ENCODE results near the gene BANF2. TPM values are rescaled to one million over a fixed set of nuclear protein-coding genes. Genes with fewer than 3 reads are reported as not detected.

The BANF2 gene
- polyA plus RNA-seq, 1 of the 3 experiments (the other 2 are of a cell fraction), result not detected

DNA sequence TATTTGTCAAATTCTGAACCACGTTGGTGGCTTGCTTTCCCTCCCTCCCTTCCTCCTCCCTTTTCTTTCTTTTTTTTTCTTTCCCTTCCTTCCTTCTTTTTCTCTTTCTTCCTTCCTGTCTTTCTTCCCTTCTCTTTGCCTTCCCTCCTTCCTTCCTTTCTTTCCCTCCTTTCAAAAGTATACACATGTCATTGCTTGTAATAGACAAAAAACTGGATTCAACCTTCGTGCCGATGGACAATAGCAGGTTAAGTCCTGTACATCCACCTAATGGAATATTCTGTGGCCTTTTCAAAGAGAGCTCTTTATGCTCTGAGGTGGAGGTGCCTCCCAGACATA is 72.2 kb downstream of the BANF2 start:
- 44% methylated on average over 3 of the region's 3 CpGs for WGBS (ENCODE audit: low lambda C conversion rate)
- CTCF ChIA-PET, result interaction anchor here (0.6 to 1.2 kb wide), 2 partner anchors 14 to 174 kb away, joined by 3 read pairs; no protein-coding TSS in a partner anchor

DNA sequence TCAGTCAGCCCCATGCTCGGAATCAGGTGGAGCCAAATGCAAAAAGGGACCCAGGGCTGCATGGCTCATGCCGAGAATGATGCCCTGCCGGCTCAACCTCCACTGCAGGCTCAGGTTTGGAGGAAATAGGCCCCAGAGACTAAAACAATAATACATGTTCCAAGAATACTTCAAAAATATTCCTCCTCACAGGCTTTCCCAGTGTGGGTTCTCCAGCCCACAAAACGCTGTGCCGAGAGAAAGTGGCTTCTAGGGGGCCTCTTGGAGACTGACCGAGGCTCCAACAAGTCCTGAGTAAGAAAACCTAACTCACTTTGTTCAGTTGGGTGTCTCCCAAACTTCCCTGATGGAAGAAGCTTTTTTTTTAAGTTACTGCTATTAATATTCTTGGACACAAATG is 73.9 kb downstream of the BANF2 start:
- H3K9me3 ChIP-seq, result no peaks in the 10 kb centered on the region
- no peak for DNase-seq
- no peak overlapping the region for H3K27ac ChIP-seq (ENCODE audit: low read depth in 2 of 2, low read length in 1 of 2)
- no peaks in the 10 kb centered on the region for H3K79me2 ChIP-seq (ENCODE audit: insufficient read depth)
- CTCF ChIA-PET, result no interaction called here
- TF ChIP-seq MXI1 (IDR thresholded peaks at IDR 0.05; ENCODE audit: low read depth, low read length) (no peak), EZH2phosphoT487 (IDR thresholded peaks at IDR 0.05; ENCODE audit: borderline replicate concordance, low read depth) (no peak), YY1 (IDR thresholded peaks at IDR 0.05; ENCODE audit: low read depth) (no peak), NRF1 (IDR thresholded peaks at IDR 0.05; ENCODE audit: low read depth, low read length) (no peak), FOXJ3 (CRISPR knock-in tag; IDR thresholded peaks at IDR 0.05) (no peak), EP300 (IDR thresholded peaks at IDR 0.05; ENCODE audit: borderline replicate concordance in 1 of 2, low read depth in 1 of 2, low read length in 1 of 2) (no peak), CHD2 (IDR thresholded peaks at IDR 0.05; ENCODE audit: low read length, partially characterized antibody) (no peak), TEAD4 (IDR thresholded peaks at IDR 0.05; ENCODE audit: borderline replicate concordance, insufficient read depth) (no peak), FOSL2 (IDR thresholded peaks at IDR 0.05; ENCODE audit: borderline replicate concordance, low read depth) (no peak), RCOR1 (IDR thresholded peaks at IDR 0.05; ENCODE audit: low read length) (no peak), RAD21 (IDR thresholded peaks at IDR 0.05; ENCODE audit: low read length) (no peak), SMC3 (IDR thresholded peaks at IDR 0.05; ENCODE audit: low read depth, low read length) (no peak), NFIC (IDR thresholded peaks at IDR 0.05; ENCODE audit: borderline replicate concordance) (no peak), GATA2 (CRISPR knock-in tag; IDR thresholded peaks at IDR 0.05) (no peak)
- TF ChIP-seq, protein P1, sequence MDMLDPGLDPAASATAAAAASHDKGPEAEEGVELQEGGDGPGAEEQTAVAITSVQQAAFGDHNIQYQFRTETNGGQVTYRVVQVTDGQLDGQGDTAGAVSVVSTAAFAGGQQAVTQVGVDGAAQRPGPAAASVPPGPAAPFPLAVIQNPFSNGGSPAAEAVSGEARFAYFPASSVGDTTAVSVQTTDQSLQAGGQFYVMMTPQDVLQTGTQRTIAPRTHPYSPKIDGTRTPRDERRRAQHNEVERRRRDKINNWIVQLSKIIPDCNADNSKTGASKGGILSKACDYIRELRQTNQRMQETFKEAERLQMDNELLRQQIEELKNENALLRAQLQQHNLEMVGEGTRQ (IDR thresholded peaks at IDR 0.05; ENCODE audit: borderline replicate concordance, low read depth, low read length), result no peak
- TF ChIP-seq, protein P2, sequence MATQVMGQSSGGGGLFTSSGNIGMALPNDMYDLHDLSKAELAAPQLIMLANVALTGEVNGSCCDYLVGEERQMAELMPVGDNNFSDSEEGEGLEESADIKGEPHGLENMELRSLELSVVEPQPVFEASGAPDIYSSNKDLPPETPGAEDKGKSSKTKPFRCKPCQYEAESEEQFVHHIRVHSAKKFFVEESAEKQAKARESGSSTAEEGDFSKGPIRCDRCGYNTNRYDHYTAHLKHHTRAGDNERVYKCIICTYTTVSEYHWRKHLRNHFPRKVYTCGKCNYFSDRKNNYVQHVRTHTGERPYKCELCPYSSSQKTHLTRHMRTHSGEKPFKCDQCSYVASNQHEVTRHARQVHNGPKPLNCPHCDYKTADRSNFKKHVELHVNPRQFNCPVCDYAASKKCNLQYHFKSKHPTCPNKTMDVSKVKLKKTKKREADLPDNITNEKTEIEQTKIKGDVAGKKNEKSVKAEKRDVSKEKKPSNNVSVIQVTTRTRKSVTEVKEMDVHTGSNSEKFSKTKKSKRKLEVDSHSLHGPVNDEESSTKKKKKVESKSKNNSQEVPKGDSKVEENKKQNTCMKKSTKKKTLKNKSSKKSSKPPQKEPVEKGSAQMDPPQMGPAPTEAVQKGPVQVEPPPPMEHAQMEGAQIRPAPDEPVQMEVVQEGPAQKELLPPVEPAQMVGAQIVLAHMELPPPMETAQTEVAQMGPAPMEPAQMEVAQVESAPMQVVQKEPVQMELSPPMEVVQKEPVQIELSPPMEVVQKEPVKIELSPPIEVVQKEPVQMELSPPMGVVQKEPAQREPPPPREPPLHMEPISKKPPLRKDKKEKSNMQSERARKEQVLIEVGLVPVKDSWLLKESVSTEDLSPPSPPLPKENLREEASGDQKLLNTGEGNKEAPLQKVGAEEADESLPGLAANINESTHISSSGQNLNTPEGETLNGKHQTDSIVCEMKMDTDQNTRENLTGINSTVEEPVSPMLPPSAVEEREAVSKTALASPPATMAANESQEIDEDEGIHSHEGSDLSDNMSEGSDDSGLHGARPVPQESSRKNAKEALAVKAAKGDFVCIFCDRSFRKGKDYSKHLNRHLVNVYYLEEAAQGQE (IDR thresholded peaks at IDR 0.05; ENCODE audit: low read depth, low read length), result no peak
- TF ChIP-seq, protein P3, sequence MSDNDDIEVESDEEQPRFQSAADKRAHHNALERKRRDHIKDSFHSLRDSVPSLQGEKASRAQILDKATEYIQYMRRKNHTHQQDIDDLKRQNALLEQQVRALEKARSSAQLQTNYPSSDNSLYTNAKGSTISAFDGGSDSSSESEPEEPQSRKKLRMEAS (IDR thresholded peaks at IDR 0.05; ENCODE audit: low read depth), result no peak
- TF ChIP-seq, protein P4, sequence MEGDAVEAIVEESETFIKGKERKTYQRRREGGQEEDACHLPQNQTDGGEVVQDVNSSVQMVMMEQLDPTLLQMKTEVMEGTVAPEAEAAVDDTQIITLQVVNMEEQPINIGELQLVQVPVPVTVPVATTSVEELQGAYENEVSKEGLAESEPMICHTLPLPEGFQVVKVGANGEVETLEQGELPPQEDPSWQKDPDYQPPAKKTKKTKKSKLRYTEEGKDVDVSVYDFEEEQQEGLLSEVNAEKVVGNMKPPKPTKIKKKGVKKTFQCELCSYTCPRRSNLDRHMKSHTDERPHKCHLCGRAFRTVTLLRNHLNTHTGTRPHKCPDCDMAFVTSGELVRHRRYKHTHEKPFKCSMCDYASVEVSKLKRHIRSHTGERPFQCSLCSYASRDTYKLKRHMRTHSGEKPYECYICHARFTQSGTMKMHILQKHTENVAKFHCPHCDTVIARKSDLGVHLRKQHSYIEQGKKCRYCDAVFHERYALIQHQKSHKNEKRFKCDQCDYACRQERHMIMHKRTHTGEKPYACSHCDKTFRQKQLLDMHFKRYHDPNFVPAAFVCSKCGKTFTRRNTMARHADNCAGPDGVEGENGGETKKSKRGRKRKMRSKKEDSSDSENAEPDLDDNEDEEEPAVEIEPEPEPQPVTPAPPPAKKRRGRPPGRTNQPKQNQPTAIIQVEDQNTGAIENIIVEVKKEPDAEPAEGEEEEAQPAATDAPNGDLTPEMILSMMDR (IDR thresholded peaks at IDR 0.05), result no peak
- H3K9me2 ChIP-seq, result no peaks in the 10 kb centered on the region
- peaks cover 6% of the 10 kb centered on the region; the same call in 1 of the 2 replicates for H3K27me3 ChIP-seq (ENCODE audit: insufficient read depth)
- H4K20me1 ChIP-seq (ENCODE audit: insufficient read depth), result no peaks in the 10 kb centered on the region
- H3K36me3 ChIP-seq (replicated peaks in 1 of 2; ENCODE audit: control insufficient read depth in 1 of 2, insufficient read depth in 2 of 2, low read length in 1 of 2), result no peaks in the 10 kb centered on the region
- POLR2A ChIA-PET, result no interaction called here
- no peak overlapping the region for H3K4me3 ChIP-seq (ENCODE audit: low read depth in 2 of 2, low read length in 1 of 2)
- no peak overlapping the region for H2AFZ ChIP-seq (ENCODE audit: low read depth)
- WGBS (ENCODE audit: low lambda C conversion rate), result 45% methylated on average over 5 of the region's 6 CpGs
- no peak overlapping the region for H3K9ac ChIP-seq
- H3K4me2 ChIP-seq, result no peak overlapping the region
- no peaks in the 10 kb centered on the region for H3F3A ChIP-seq (replicated peaks; ENCODE audit: insufficient read depth)
- no peaks in the 10 kb centered on the region for H3K4me1 ChIP-seq (ENCODE audit: control insufficient read depth in 1 of 2, insufficient read depth in 2 of 2, low read depth in 1 of 2, low read length in 1 of 2)

More for the DNA sequence above, 72.2 kb downstream of the BANF2 start:
- H3K4me1 ChIP-seq (ENCODE audit: control insufficient read depth in 1 of 2, insufficient read depth in 2 of 2, low read depth in 1 of 2, low read length in 1 of 2), result no peaks in the 10 kb centered on the region
- H2AFZ ChIP-seq (ENCODE audit: low read depth), result no peak overlapping the region
- no peaks in the 10 kb centered on the region for H3F3A ChIP-seq (replicated peaks; ENCODE audit: insufficient read depth)
- H3K79me2 ChIP-seq (ENCODE audit: insufficient read depth), result no peaks in the 10 kb centered on the region
- H3K9me2 ChIP-seq, result no peaks in the 10 kb centered on the region
- H3K27ac ChIP-seq (ENCODE audit: low read depth in 2 of 2, low read length in 1 of 2), result no peak overlapping the region
- H3K27me3 ChIP-seq (ENCODE audit: insufficient read depth), result peaks cover 6% of the 10 kb centered on the region; the same call in 1 of the 2 replicates
- DNase-seq, result no peak
- POLR2A ChIA-PET, result no interaction called here
- no peaks in the 10 kb centered on the region for H3K36me3 ChIP-seq (replicated peaks in 1 of 2; ENCODE audit: control insufficient read depth in 1 of 2, insufficient read depth in 2 of 2, low read length in 1 of 2)
- no peaks in the 10 kb centered on the region for H4K20me1 ChIP-seq (ENCODE audit: insufficient read depth)
- no peaks in the 10 kb centered on the region for H3K9me3 ChIP-seq
- no peak for TF ChIP-seq NFIC (IDR thresholded peaks at IDR 0.05; ENCODE audit: borderline replicate concordance)
- no peak for TF ChIP-seq YY1 (IDR thresholded peaks at IDR 0.05; ENCODE audit: low read depth)
- no peak for TF ChIP-seq RXRA (IDR thresholded peaks at IDR 0.05; ENCODE audit: borderline replicate concordance, low read depth)
- no peak for TF ChIP-seq FOXM1 (IDR thresholded peaks at IDR 0.05; ENCODE audit: low read depth)
- no peak for TF ChIP-seq ELF1 (IDR thresholded peaks at IDR 0.05)
- TF ChIP-seq RFX5 (IDR thresholded peaks at IDR 0.05; ENCODE audit: low read length), result no peak
- no peak for TF ChIP-seq GATA2 (CRISPR knock-in tag; IDR thresholded peaks at IDR 0.05)
- no peak overlapping the region for H3K4me3 ChIP-seq (ENCODE audit: low read depth in 2 of 2, low read length in 1 of 2)
- no peak overlapping the region for H3K9ac ChIP-seq
- no peak overlapping the region for H3K4me2 ChIP-seq
